PFSK-1 (cell line): Measurements from ENCODE around the gene C16orf74.

ENCODE experiments used
- FOXP2 ChIP-seq: optimal IDR thresholded peaks from 2 replicates; pipeline ENCODE3; 2011; ENCODE audit warnings: borderline replicate concordance, control low read depth, inconsistent platforms; ENCODE audit not compliant: insufficient read depth; ENCODE audit errors: extremely low read length, extremely low read depth
- POLR2AphosphoS5 ChIP-seq: IDR thresholded peaks from 2 replicates; pipeline ENCODE4 v1.6.1; 2012; ENCODE audit warnings: low read depth, mild to moderate bottlenecking, control low read depth, low read length, moderate library complexity
- REST ChIP-seq, 2 experiments: IDR thresholded peaks; 2 replicates each; pipeline versions ENCODE4 v1.6.1 to v1.8.0; 2011 to 2012; ENCODE audit warnings: low read depth in 2 of 2, low read length in 2 of 2, control low read depth in 1 of 2, inconsistent platforms in 1 of 2, mild to moderate bottlenecking in 1 of 2, moderate library complexity in 1 of 2; ENCODE audit not compliant: insufficient read depth in 1 of 2
- SIN3A ChIP-seq: IDR thresholded peaks from 2 replicates; pipeline ENCODE4 v1.6.1; 2012; ENCODE audit warnings: mild to moderate bottlenecking, low read length, moderate library complexity, borderline replicate concordance; ENCODE audit not compliant: insufficient read depth
- TAF1 ChIP-seq: IDR thresholded peaks from 2 replicates; pipeline ENCODE4 v1.6.1; 2012; ENCODE audit warnings: low read length, control low read depth, borderline replicate concordance; ENCODE audit not compliant: insufficient read depth

Gene C16orf74

DNA sequence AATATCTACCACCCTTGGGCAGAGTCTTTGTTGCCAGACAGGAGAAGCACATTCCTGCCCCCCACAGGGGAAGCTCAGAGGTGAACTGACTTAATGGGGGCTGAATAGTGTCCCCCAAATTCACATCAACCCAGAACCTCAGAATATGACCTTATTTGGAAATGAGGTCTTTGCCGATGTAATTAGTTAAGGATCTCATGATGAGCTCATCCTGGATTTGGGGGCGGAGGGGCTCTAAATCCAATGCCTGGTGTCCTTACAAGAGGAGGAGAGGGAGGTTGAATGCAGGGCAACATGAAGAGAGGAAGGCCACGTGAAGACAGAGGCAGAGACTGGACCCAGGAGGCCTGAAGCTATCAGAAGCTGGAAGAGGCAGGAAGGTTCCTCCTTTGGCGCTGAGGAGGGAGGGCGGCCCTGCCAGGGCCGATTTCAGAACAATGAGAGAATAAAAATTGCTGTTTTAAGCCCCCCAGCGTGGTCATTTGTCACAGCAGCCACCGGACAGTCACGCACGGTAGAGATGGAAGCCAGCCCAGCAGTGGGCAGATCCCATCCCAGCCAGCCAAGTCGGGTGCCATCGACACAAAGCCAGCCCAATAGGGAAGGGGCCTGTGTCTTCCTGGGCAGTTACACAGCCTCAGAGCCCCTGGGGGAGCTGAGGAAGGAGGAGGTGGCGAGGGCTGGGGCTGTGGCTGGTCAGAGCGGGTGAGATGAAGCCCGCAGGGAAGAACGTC is 21.3 kb downstream of the C16orf74 start:
- TF ChIP-seq FOXP2 (no peak), REST (IDR thresholded peaks at IDR 0.05; ENCODE audit: insufficient read depth in 1 of 2, low read depth in 2 of 2, low read length in 2 of 2) (no peak), POLR2AphosphoS5 (no peak), TAF1 (no peak), SIN3A (no peak)

DNA sequence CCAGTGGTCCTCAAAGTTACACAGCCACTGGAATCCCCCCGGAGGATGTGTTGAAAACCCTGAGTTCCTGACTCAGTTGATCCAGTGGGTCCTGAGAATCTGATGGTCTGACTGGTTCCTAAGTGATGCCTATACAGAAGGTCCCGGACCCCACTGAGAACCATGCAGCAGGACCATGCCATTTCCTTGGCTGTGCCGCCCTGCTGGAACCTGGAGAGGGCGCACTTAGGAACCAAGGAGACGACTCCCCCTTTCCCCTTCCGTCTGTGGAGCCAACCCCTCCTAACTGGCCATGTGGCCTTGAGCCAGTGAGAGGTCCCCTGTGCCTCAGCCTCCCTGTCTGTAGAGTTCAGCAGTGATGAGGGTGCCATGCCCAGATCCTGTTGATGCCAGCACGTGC is 22.0 kb downstream of the C16orf74 start:
- TF ChIP-seq POLR2AphosphoS5: no peak

- TF ChIP-seq SIN3A: no peak
Measured at GRCh38 chr16:85724936-85725335, 26.0 kb downstream of the C16orf74 start.

DNA sequence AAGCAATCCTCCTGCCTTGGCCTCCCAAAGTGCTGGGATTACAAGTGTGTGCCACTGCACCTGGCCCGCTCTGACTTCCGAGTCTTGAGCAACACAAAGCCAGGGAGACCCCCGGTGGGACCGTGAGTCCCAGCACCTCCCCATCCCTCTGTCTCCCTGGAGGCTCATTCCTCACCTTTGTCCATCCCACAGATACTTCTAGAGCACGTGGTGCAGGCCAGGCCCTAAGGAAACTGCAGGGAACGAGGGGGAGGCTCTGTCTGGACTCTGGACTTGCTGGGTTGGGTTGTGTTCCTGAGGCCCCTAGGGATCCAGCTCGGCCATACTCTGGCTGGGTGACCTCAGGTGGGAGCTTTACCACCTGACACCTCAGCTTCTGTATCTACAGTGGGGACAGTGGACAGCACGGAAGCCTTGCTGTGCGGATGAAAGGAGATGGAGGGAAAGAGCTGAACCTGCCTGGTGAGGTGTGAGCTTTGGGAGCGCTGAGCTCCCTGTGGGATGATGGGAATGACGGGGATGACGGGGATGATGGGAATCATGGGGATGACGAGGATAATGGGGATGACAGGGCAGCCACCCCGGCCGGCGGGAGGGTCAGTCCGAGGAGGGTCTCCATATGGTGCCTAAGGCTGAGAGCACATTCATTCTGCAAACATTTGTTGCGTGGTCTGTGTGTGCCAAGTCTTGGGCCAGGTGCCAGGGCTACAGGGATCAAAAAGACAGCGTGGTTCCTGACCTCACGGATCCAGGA is 26.6 kb downstream of the C16orf74 start:
- TF ChIP-seq REST (IDR thresholded peaks at IDR 0.05; ENCODE audit: insufficient read depth in 1 of 2, low read depth in 2 of 2, low read length in 2 of 2) (no peak), FOXP2 (no peak), POLR2AphosphoS5 (no peak), TAF1 (no peak), SIN3A (no peak)

- TF ChIP-seq FOXP2: no peak
- TF ChIP-seq POLR2AphosphoS5: no peak
- TF ChIP-seq SIN3A: no peak
- no peak for TF ChIP-seq REST (IDR thresholded peaks at IDR 0.05; ENCODE audit: insufficient read depth in 1 of 2, low read depth in 2 of 2, low read length in 2 of 2)
- no peak for TF ChIP-seq TAF1
Measured at GRCh38 chr16:85722128-85722893, 28.6 kb downstream of the C16orf74 start.

GRCh38 chr16:85720302-85720637 is 30.6 kb downstream of the C16orf74 start:
- TF ChIP-seq SIN3A (no peak), TAF1 (no peak), REST (IDR thresholded peaks at IDR 0.05; ENCODE audit: insufficient read depth in 1 of 2, low read depth in 2 of 2, low read length in 2 of 2) (no peak), FOXP2 (no peak), POLR2AphosphoS5 (no peak)
